Measurements from ENCODE around the gene EFCAB8.

- TF ChIP-seq CTCF (IDR thresholded peaks at IDR 0.05) (no peak), POLR2A (IDR thresholded peaks at IDR 0.05) (no peak)
These were observed 109.3 kb downstream of the EFCAB8 start for GRCh38 chr20:32967961-32968457.

All from uterus (tissue), 2 donors.